Upper lobe of right lung (tissue), 1 donor: ENCODE results near the gene SIGLECL1. TPM values are rescaled to one million over a fixed set of nuclear protein-coding genes. Genes with fewer than 3 reads are reported as not detected.

Source experiments
- ATAC-seq: fragments of 200-7000 bp; cut with Tn5 transposase; one replicate; pipeline ENCODE4 v1.9.1; 2020; ENCODE audit warnings: mild to moderate bottlenecking, moderate library complexity
- DNase-seq: peaks from one replicate; pipeline ENCODE4 v3.0.0-alpha.2; 2020
- H3K27ac ChIP-seq: fragments of 200-600 bp; one replicate; pipeline ENCODE4 v1.8.0; 2022
- H3K27me3 ChIP-seq: fragments of 200-600 bp; one replicate; pipeline ENCODE4 v1.8.0; 2022; ENCODE audit warnings: mild to moderate bottlenecking
- H3K36me3 ChIP-seq: fragments of 200-600 bp; one replicate; pipeline ENCODE4 v1.8.0; 2022
- H3K4me1 ChIP-seq: fragments of 200-600 bp; one replicate; pipeline ENCODE4 v1.8.0; 2022
- H3K4me3 ChIP-seq: fragments of 200-600 bp; one replicate; pipeline ENCODE4 v1.8.0; 2022; ENCODE audit warnings: mild to moderate bottlenecking
- H3K9me3 ChIP-seq: fragments of 200-600 bp; one replicate; pipeline ENCODE4 v1.8.0; 2022
- intact Hi-C: fragments of 100-400 bp; cut with DNase I; formaldehyde crosslinking; loops from one replicate; pipeline ENCODE4 v1.11.0; 2022
- total RNA-seq: library from RNA; stranded (reverse); fragmentation: NEBNext Ultra II Directional; extraction: Animal tissue kit (Norgen Biotek cat#: 25700); gene quantifications from one replicate; pipeline ENCODE4 v1.2.1, GENCODE V29; 2021
- TF ChIP-seq, protein P1 (sequence below): fragments of 200-600 bp; IDR thresholded peaks from one replicate; pipeline ENCODE4 v1.8.0; 2022; ENCODE audit warnings: antibody characterized with exemption
- donor health status: DM: no; HTN: yes; CAD: no; lungs with severe emphysema.

SIGLECL1 gene
- total RNA-seq, 1 donor from 2014 or later = not detected

DNA sequence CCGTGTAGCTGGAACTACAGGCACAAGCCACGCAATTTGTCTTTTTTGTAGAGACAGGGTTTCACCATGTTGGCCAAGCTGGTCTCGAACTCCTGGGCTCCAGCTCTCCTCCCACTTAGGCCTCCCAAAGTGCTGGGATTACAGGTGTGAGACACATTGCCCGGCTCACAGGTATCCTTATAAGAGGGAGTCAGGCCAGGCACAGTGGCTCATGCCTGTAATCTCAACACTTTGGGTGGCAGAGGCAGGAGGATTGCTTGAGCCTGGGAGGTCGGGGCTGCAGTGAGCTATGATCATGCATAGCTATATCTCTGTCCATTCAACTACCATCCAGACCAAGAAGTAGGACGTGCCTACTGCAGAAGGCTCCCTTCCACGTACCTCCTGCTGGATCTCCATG is 50.4 kb downstream of the SIGLECL1 start:
- Histone ChIP-seq H3K27ac (no peak overlapping the region), H3K4me3 (no peak overlapping the region), H3K4me1 (no peaks in the 10 kb centered on the region), H3K36me3 (no peaks in the 10 kb centered on the region), H3K9me3 (no peaks in the 10 kb centered on the region), H3K27me3 (peaks cover 16% of the 10 kb centered on the region)
- TF ChIP-seq, protein P1, sequence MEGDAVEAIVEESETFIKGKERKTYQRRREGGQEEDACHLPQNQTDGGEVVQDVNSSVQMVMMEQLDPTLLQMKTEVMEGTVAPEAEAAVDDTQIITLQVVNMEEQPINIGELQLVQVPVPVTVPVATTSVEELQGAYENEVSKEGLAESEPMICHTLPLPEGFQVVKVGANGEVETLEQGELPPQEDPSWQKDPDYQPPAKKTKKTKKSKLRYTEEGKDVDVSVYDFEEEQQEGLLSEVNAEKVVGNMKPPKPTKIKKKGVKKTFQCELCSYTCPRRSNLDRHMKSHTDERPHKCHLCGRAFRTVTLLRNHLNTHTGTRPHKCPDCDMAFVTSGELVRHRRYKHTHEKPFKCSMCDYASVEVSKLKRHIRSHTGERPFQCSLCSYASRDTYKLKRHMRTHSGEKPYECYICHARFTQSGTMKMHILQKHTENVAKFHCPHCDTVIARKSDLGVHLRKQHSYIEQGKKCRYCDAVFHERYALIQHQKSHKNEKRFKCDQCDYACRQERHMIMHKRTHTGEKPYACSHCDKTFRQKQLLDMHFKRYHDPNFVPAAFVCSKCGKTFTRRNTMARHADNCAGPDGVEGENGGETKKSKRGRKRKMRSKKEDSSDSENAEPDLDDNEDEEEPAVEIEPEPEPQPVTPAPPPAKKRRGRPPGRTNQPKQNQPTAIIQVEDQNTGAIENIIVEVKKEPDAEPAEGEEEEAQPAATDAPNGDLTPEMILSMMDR = no peak
- intact Hi-C loops = no loop called here
- no peak for DNase-seq
- no peak for ATAC-seq

DNA sequence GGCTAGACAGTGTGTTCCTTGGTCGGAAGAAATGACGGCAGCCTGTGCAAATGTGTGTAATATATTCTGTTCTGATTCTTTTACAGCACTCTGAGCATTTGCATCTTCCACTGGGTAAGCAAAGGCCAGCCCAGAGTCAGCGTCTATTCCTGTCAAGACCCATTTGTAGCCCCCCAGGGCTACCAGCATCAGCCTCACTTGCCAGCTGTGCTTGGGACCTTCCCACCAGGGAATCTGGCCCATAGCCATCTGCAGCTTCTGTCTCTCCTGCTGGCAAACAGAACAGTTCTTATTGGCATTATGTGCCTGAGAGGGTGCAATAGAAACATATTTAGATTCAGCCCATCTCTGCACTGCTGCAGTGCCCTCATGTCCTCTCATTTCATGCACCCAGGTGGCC is 54.6 kb downstream of the SIGLECL1 start:
- peaks cover 38% of the 10 kb centered on the region for H3K27me3 ChIP-seq
- TF ChIP-seq, protein P1 = no peak
- H3K27ac ChIP-seq = no peak overlapping the region
- H3K36me3 ChIP-seq = no peaks in the 10 kb centered on the region
- H3K9me3 ChIP-seq = no peaks in the 10 kb centered on the region
- DNase-seq = no peak
- no peak for ATAC-seq
- no peaks in the 10 kb centered on the region for H3K4me1 ChIP-seq
- H3K4me3 ChIP-seq = no peak overlapping the region
- intact Hi-C loops = no loop called here

DNA sequence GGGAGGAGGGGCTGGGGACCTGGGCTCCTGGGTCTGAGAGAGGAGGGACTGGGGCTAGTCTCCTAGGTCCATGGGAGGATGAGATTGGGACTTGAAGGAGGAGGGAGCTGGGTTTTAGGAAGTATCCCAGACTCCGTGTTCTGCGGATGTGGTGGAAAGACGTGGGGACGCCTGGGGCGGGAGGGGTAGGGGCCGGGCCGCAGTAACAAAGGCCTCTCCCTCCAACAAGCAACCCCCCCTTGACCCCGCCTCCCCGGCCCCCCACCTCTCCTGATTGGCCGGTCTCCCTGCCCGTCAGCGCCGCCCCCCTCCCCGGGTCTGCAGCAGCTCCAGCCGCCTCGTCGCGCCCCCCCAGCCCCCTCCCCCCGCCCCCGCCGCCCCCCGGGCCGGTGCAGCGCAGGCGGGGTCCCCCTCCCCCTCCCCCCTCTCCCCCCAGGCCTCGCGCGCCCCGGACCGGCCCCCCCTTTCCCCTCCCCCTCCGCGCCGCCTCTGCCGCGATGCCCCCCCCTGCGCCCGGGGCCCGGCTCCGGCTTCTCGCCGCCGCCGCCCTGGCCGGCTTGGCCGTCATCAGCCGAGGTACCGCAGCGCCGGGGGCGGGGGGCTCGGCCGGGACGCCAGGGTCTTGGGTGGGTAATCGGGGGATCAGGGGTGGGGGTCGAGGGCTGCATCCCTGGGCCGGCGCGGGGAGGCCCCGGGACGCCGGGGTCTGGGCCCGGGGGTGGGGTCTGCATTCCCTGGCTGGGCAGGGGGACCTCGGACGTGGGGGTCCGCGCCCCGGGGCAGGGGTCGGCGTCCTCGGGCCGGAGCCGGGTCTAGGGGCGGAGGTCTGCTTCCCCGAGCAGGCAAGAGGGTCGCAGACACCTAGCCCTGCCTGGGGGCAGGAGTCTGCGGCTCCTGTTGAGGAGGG is 60.7 kb downstream of the SIGLECL1 start, which contains the start of gene IGLON5:
IGLON5 (plus strand) TSS at position 294 of the 907 bp plus-strand sequence; CDS start at position 498, 204 bp downstream.
- TF ChIP-seq, protein P1 = no peak
- DNase-seq (no peak), ATAC-seq (no peak)
- peaks cover 31% of the 10 kb centered on the region for H3K27me3 ChIP-seq
- H3K9me3 ChIP-seq = no peaks in the 10 kb centered on the region
- no peak within 1 kb of the TSS for H3K27ac ChIP-seq
- no peaks in the 10 kb centered on the region for H3K36me3 ChIP-seq
- H3K4me1 ChIP-seq = no peaks in the 10 kb centered on the region
- intact Hi-C loops = no loop called here
- no peak within 1 kb of the TSS for H3K4me3 ChIP-seq

DNA sequence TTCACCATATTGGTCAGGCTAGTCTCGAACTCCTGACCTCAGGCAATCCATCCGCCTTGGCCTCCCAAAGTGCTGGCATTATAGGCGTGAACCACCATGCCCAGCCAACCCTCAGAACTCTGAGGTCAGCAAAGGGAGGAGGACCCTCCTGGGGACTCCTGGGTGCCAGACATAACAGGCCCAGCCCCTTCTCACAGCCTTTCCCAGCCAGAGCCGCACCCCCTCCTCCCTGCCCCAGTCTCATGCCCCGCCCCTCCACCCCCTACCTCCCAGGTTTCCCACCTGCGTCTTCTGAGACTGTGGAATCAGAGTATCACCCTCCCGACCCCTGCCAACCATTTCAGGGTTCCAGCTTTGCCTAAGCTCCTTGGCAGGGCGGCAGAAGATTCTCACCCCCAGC is 65.8 kb downstream of the SIGLECL1 start:
- H3K27ac ChIP-seq = no peak overlapping the region
- no peak overlapping the region for H3K4me3 ChIP-seq
- H3K4me1 ChIP-seq = no peaks in the 10 kb centered on the region
- TF ChIP-seq, protein P1 = no peak
- H3K27me3 ChIP-seq = peaks cover 8% of the 10 kb centered on the region
- H3K9me3 ChIP-seq = no peaks in the 10 kb centered on the region
- no peak for ATAC-seq
- intact Hi-C loops = no loop called here
- H3K36me3 ChIP-seq = no peaks in the 10 kb centered on the region
- DNase-seq = no peak

DNA sequence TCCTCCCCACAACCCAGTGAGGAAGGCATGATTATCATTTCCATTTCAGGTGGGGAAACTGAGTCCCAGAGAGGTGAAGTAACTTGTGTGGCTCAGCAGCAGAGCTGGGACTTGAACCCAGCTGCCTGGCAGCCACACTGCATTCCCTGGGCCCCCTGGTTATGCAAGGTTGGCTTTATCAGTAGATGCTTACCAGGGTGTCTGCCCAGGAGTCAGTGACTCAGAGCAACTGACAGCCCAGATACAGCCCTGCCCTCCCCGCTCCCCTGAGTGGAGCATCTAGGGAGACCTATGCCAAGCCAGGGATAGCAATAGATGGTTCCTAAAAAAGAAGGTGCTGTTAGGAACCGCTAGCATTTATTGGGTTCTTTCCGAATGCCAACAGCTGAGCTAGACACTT is 66.5 kb downstream of the SIGLECL1 start:
- DNase-seq = no peak
- TF ChIP-seq, protein P1 = no peak
- intact Hi-C loops = no loop called here
- H3K36me3 ChIP-seq = no peaks in the 10 kb centered on the region
- no peak overlapping the region for H3K27ac ChIP-seq
- H3K27me3 ChIP-seq = peaks cover 4% of the 10 kb centered on the region
- no peak for ATAC-seq
- H3K4me1 ChIP-seq = no peaks in the 10 kb centered on the region
- H3K4me3 ChIP-seq = no peak overlapping the region
- no peaks in the 10 kb centered on the region for H3K9me3 ChIP-seq
